ENCODE data around the gene APEH. TPM values are rescaled to one million over a fixed set of nuclear protein-coding genes. Genes with fewer than 3 reads are reported as not detected.
"Not testable (repeated sequence)": the region's sequence is repeated elsewhere in the genome, so short reads cannot be mapped to it uniquely, and the experiment has no call there.

APEH gene
- total RNA-seq, 2 donors from 2014 or later, result 153 to 182 TPM

DNA sequence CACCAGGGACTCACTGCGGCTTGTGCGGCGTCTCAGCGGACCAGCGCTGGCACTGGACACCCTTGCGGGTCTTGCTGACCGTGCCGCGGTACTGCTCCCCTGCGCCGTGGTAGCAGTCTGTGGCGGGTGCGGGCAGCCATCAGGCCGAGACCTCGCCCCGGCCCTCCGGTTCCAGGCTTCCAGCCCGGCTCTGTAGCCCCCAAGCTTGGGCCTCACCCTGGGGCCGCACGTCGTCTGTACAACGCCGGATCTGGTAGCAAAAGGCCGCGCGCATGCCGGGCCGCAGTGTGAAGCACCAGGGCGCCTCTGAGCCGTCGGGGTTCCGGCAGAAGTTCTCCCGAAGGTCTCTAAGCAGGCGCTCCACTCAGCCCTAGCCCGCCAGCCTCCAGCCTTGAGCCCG, 11.7 kb downstream of the APEH start:
- ATAC-seq; intact Hi-C loops (cut with DNase I, micrococcal nuclease); DNase-seq: not testable (repeated sequence)

DNA sequence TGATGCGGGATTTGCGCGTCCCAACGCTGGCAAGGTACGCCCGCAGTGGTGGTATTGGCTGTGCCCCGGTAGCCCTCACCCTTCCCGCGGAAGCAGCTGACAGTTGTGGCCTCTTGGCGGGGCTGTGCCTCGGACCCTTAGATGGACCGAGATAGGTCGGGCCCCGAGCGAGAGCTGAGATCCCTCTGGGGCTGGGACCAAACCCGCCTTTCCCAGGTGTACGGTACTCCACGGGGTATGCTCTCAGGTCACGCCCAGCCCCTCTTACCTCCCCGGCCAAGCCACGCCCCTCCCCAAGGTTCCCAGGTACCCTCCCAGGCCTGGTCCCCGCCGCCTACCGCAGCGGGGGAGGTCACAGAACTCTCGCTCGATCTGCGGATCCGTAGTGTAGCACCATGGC, 12.2 kb downstream of the APEH start:
- intact Hi-C loops (cut with DNase I, micrococcal nuclease), result not testable (repeated sequence)
- ATAC-seq, result peak; percentile 46
- DNase-seq, result peak; percentile 61 to 63

DNA sequence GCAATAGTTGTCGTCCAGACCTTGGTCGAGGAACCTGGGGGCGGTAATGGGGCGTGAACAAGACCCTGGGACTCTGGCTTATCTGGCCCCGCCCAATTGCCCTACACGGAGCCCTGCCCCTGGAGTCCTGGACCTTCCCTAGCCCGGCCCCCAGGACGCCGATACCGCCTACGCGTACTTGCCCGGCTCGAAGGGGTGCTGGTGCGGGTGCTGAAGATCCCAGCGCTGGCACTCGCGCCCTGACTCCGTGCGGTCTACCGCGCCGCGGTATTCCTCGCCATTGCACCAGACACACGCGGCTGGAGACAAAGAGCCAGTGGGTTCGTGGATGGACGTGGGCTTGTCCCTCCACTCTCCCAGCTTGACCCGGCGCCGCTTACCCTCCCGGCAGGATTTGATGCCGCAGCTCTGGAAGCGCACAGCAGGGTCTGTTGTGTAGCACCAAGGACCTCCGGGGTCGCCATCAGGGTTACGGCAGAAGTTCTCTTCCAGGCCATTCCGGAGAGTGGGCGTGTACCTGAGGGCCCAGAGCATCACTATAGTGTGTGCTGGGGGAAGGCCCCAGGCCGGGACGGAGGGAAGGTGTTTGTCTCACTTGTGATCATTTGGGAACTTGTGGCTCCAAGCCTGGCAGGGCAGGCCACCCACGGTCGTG, 12.7 kb downstream of the APEH start:
- intact Hi-C loops (cut with DNase I, micrococcal nuclease), result not testable (repeated sequence)
- peak; percentile 82 for DNase-seq
- peak; percentile 64 for ATAC-seq

DNA sequence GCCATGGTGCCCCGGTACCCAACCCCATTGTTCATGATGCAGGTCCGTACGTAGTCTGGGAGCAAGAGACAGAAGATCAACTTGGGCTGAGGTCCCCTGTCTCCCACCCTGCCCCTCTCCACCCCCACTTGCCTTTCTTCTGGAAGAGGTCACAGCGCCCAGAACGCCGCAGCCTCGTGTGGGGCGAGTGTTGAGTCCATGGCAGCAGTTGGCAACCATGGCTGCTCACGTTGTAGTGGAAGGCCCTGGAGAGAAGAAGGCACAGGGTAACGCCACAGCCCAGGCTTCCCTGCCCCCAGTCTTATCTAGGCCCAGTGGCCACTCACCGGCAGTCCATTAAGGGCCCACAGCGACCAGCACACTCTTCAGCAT, 13.3 kb downstream of the APEH start:
- ATAC-seq; DNase-seq; intact Hi-C loops (cut with DNase I, micrococcal nuclease): not testable (repeated sequence)

DNA sequence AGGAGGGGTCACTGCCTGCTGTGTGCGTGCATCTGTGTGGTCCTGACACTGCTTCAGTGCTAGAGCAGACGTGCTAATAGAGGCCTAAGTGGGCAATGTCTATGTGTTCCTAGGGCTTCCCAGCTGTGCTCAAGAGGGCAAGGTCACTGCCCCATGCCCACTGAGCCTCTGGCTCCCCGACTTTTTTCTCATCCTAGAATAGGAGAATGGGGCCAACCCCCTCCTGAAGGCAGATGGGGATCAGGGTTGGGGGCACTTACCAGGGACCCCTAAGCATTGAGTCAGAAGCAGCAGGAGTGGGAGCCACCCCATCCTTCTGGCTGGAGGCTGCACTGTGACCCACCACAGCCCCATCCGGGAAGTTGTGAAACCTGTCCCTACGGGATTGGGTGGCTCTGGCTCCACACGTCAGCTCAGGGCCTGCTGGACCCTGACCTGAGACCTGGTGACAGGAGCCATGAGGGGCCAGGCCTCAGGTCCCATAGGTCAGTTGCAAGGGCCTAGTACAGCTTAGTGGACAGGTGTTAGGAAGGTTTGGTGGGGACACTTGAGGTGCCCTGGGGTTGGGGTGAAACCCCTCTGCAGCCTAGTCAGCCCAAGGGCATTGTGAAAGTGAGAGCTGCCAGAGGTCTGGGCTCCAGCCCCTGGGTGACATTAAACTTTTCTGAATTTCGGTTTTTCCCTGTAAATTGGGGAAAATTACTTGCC, 14.3 kb downstream of the APEH start:
- ATAC-seq; DNase-seq; intact Hi-C loops (cut with DNase I, micrococcal nuclease): not testable (repeated sequence)

DNA sequence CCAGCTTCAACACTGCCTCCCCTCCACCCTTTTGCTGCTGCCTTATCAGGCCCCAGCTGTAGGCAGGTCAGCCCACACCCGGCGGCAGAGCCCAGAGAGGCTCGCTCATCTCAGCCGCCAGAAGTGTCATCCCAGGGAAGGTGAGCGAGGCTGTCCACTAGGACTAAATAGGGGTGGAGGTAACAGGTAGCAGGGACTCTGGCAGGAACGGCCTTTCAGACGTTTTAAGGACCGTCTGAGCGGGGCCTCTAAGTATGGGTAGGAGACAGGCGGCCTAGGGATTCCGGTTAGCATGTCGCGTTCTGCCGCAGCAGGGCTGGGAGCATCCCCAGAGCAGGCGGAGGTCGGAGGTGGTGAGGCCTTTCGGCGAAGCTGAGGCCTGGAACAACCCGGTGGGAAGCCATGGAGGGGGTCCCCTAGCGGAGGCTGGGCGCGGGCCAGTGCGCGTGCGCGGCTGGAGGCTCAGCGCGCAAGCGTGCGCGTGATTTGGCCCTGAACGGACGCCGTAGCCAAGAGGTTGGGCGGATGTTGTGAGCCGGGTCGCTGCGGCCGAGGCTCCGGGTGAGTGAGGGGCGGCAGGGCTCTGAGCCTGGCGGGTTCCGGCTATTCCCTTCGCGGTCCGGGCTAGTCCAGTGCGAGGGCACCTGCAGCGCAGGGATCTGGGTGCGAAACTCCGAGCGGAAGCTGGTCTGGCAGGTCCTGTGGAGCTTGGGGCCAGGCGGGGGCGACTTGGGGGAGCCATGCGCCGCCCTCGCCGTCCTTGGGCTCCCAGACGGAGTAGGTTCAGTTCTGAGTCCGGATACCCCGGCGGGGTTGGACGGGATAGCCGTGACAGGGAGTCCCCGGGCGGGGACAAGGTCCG, 15.1 kb downstream of the APEH start, which contains the start of the genes MST1 and RNF123:
TSS of gene MST1 (minus strand) at position 429 of the 862 bp plus-strand sequence. CDS start 783 bp downstream, outside the sequence.
TSS of gene RNF123 (plus strand) at position 512 of the 862 bp plus-strand sequence. CDS start 1,609 bp downstream, outside the sequence.
- ATAC-seq (peak; percentile 70), DNase-seq (peak; percentile 86 to 93)
- intact Hi-C loops (cut with DNase I, micrococcal nuclease), result no loop called here

DNA sequence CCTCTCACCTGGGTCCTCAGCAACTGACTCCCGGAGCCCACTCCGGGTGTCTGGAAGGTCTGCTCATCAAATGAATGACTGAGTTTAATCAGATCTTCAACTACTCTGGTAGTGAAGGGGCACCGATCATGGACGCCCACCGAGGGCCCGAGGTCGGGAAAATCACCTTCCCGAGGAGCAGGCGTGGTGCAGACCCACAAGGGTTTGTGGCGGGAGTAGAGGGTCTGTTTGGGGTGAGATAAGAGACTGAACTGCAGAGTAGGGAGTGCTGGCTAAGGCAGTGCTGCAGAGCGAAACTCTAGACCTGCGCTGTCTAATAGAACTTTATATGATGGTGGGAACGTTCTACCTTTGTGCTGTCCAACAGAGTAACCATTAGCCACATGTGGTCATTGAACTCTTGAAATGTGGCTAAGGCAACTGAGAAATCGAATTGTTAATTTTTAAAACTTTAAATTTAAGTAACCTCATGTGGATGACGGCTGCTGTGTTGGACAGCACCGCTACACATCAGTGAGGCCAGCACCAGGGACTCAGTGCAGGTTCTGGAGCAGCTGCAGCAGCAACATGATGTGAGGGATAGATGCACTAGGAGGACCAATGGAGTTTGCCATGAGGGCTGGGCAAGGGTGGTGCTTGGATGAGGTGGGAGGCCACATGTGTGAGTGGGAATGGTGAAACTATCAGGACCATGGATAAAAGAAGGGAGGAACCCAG, 15.9 kb downstream of the APEH start:
- ATAC-seq; DNase-seq; intact Hi-C loops (cut with DNase I, micrococcal nuclease): not testable (repeated sequence)

DNA sequence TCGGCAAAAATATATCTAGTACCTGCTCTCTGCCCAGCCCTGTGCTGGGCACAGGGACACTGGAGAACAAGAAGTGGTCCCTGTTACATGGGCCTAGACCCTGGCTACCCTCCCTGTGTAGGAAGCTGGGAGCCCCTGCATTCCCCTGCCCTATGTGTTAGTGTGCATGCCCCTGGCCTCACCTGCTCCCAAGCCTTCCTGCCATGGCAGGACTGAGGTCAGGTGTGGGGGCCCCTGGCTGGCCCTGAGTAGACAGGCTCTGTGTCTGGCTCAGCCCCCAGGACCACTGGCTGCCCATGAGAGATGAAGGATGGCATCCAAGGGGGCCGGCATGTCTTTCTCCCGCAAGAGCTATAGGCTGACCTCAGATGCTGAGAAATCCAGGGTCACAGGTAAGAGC, 16.7 kb downstream of the APEH start:
- ATAC-seq, result not testable (repeated sequence)

DNA sequence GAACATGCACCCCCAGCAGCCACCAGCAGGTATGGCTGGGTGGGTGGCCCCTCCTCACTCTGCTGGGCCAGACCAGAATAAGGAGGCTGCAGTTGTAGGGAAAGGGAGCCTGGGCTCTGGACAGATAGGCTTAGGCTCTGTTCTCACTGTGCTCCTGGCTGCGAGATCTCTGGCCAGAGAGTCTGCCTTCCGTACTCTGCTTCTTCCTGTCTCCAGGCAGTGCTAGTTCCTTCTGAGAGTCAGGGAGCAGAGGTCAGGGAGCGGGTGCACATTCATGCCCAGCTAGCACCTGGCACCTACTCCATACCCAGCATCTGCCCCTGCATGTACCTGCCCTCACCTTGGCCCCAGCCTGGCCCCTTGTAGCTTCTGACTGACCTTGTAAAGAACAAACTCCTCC, 17.3 kb downstream of the APEH start:
- DNase-seq; intact Hi-C loops (cut with DNase I, micrococcal nuclease): not testable (repeated sequence)
- ATAC-seq, result peak; percentile 55

More for the DNA sequence above, 16.7 kb downstream of the APEH start:
- DNase-seq; intact Hi-C loops (cut with DNase I, micrococcal nuclease): not testable (repeated sequence)

DNA sequence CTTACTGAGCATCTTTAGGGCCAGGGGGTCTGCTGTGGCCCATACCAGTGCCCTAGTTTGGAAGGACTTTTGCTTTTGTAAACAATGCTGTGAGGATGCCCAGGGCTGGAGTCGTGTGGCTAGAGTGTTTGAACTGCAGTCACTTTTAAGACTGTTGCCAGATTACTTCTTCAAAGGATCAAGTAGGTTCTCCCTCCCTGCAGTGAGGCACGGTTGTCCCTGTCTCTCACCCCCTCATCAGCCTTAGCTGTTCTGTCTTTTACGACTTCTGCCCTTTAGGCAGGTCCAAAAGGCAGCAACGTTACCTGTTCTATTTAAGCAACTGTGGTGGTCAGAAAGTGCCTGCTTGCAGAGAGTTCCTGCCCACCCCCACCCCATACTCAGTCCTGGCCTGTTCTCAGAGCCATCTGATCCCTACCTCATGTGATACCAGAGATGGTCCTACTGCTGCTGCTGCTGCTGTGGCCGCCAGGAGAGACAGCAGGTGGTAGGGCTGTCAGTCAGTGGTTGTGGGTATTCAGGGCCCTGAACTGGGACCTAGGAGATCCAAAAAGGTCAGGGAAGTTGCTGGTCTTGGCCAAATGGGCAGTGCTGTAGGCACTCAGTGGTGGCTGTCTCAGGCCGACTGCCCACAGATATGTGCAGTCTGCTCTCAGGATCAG, 20.4 kb downstream of the APEH start:
- DNase-seq; ATAC-seq; intact Hi-C loops (cut with DNase I, micrococcal nuclease): not testable (repeated sequence)

DNA sequence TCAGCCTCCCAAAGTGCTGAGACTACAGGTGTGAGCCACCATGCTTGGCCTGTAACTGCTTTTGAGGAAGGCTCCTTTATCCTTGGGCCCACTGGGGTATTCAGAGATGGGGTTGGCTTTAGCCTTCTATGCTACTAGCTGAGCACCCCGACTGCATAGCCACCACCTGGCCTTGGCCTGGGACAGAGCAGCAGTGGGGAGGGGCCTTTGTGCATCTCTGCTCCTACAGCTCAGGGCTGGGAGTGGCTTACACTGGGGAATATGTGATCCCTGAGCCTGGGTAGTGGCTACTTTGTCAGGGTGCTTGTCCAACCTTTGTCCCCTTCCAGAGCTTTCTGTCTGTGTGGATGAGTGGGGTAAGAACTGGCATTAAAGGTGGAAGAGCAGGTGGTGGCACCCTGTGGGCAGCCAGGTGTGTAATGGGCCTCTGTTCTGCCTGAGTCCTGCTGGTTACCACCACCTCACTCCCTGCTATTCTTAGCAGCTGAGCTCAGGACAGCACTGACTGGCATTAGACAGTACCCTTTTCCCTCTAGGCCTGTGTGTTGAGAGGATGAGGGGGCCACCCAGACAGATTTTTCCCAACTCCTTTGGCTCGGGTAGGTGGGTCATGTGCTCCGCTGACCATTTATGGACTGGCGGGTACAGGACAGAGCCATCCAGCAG, 21.3 kb downstream of the APEH start:
- DNase-seq; intact Hi-C loops (cut with DNase I, micrococcal nuclease): not testable (repeated sequence)
- ATAC-seq, result peak; percentile 19

DNA sequence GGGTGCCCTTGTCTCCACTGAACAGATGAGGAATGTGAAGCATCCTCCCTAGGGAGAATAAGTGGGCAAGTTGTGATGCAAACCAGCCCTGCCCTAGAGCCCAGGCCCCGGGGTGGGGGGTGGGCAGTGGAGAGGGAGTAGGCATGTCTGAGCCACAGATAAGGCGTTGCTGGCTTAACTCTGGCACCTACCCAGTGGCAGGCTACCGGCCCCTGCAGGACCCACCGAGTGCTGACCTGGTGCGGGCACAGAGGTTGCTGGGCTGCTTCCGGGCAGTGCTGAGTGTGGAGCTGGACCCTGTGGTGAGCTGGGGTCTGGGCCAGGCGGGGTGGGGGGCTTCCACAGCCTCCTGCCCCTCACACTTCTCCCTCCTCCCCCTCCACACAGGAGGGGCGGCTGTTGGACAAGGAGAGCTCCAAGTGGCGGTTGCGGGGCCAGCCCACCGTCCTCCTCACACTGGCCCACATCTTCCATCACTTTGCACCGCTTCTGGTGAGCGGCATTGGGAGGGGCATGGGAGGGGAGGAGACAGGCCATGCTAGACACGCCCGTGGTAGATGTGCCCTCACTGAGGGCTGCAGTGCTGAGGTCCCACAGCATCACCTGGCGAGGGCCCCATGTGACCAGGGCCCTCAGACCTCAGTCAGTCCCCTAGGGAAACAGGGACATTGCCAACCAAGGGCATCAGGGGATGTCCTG, 25.3 kb downstream of the APEH start:
- ATAC-seq (no peak), DNase-seq (no peak)
- intact Hi-C loops (cut with DNase I, micrococcal nuclease), result no loop called here

DNA sequence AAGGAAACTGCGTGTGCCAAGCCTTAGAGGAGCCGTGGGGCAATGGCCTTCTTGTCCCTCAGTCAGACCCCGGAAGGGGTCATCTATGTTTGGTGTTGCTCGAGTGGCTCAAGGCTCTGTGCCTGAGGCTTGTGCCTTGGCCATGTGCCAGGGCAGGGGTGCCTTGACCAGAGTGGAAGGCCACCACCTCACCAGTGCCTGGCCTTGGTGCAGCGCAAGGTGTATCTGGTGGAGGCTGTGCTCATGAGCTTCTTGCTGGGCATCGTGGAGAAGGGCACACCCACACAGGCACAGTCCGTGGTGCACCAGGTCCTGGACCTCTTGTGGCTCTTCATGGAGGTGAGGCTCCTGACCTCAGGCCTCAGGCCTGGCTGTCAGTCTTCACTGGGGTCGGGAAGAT, 25.9 kb downstream of the APEH start:
- DNase-seq (no peak), ATAC-seq (no peak)
- intact Hi-C loops (cut with DNase I, micrococcal nuclease), result loop anchor here in 1 of 2 donors (5.0 kb wide), 1 partner anchor 137 kb away; no protein-coding TSS in a partner anchor

DNA sequence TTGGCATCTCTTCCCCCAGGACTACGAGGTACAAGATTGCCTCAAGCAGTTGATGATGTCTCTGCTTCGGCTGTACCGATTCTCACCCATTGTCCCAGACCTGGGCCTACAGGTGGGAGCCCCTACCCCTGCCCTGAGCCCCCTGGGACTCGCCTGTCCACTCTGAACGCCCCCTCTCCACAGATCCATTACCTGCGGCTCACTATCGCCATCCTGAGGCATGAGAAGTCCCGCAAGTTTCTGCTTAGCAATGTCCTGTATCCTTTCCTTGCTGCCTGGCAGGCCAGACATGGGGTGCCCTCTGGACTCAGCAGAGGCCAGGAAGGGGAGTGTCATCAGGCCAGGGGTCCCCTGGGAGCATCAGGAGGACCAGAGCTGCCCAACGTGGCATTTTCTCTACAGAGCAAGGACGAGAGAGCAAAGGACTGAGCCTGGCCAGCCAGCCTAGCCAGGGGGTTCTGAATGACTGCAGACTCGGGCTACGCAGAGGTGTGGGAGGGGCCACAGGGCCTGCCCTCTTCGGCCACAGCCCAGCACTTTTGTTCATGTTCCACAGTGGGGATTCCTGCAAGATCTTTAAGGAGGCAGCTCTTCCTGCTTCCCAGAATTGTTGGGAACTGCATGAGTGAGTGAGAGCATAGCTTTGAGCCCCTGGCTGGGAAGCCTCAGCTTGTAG, 26.4 kb downstream of the APEH start:
- ATAC-seq (no peak), DNase-seq (no peak)
- intact Hi-C loops (cut with DNase I, micrococcal nuclease), result loop anchor here in 1 of 2 donors (5.0 kb wide), 1 partner anchor 137 kb away; no protein-coding TSS in a partner anchor

DNA sequence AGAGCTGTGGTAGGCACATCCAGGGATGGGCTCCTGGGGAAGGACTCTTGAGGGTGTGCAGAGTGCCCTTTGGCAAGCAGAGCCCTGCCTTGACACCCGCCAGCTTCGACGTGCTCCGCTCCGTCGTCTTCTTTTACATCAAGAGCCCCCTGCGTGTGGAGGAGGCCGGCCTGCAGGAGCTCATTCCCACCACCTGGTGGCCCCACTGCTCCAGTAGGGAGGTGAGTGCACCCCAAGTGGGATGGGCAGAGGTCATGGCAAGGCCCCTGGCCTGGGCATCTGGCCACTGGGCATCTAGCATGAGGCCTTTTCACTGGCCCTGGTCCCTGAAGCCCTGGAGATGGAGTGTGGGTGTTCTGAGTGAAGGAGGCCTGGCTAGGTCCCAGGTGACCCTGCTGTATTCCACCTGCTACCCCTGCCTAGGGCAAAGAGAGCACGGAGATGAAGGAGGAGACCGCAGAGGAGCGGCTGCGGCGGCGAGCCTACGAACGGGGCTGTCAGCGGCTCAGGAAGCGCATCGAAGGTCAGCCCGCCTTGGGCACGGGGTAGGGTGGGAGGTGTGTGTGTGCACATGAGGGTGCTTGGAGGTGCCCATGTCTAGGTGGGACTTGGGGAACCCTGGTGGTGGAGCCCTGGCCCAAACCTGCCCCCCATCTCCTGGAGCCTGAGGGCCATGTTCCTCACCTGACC, 27.4 kb downstream of the APEH start:
- ATAC-seq, result no peak
- intact Hi-C loops (cut with DNase I, micrococcal nuclease), result loop anchor here in 1 of 2 donors (5.0 kb wide), 1 partner anchor 136 kb away; no protein-coding TSS in a partner anchor

More for the DNA sequence above, 27.4 kb downstream of the APEH start:
- DNase-seq, result no peak

Measured in left colon (tissue), 2 donors.